GM12872 (cell line): ENCODE results near the gene ALG9.

ENCODE experiments used
- CTCF ChIP-seq: IDR thresholded peaks from 3 replicates; pipeline ENCODE4 v1.5.1; 2011; ENCODE audit warnings: low read depth, mild to moderate bottlenecking, low read length, moderate library complexity; ENCODE audit not compliant: insufficient read depth

ALG9 gene

DNA sequence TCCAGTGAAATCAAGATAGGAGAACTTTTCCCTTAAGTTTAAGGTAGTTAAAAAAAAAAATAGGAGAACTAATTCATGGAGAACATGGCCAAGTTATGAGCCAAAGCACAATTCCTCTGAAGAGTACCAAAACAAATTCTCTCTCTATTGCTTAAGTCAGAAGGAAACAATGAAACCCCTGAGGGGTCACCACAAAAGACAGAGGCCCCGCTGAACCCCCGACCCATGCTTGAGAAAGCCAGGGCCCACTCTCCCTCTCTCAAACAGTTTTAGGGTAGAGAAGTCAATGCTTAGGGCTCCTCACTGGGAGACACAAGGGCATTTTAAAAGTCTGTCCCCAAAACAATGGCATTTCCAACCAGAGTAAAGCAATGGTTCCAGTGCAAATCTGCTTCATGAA is 132.1 kb downstream of the ALG9 start:
- no peak for TF ChIP-seq CTCF

DNA sequence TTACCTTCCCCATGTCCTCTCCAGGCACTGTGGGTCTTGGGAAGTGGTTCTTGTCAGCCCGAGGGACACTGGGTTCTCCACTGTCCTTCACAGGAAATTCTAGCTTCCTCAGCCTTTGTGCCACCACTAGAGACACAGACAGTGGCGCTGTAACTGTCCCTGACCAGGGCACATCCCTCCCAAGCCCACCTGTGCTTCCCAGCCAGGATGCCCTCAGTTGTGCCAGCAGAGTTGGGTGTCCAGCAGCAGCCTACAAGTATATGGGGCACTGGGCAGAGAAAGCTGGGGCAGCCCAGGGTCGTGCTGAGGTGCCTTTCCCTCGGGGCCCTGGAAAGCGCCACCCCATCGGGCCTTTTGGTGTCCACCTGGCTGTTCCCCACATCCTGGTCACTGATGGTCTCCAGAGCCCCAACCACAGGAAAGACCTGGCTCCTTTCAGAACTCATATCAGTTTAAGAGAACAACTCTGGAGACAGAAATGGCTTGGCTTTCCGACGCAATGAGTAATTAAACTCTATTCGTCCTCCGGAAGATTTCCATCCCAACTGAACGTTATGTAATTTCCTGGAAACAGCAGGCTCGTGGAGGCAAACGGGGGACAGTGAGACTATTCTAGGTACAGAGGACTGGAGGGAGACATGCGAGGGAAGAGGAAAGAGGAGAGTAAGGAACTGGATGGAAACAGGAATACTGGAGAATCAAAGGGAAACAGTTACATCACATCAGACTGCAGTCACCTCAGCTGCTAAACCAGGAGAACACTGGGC is 133.8 kb downstream of the ALG9 start:
- TF ChIP-seq CTCF = no peak

DNA sequence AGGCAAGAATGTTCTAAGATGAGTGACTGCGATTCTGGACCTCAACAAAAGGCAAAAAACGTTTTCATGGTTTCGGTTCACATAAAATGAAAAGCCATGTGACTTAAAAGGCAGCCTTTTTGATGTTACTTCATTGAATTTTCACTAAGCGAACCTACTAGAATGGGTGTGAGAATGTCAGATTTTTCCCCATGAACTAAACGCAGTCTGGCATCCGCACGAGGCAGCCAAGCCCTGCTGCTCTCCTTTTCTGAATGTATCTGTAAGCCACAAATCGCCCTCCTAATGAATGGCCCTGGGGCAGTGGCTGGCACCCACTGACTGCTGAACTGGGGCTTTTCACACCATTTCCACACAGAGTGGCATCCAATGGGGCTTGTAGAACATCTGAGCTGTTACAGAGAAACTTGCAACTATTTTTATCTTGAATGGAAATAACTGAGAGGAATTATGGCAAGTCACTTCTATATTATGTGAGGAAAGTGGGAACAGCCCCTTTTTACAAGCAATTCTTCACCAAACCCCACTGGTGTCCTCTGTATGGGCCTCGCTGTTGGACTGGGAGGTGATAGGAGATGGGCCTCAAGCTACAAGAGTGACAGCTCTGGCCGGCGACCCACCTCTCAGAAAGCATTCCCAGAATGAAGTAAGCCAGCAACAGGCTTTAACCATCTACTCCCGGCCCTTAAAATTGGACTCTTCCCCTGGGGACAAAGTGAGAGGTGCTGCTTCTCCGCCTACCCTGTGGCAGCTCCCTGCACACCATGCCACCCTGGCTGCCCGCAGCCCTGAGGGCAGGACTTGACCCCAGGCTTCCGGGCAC is 134.5 kb downstream of the ALG9 start:
- no peak for TF ChIP-seq CTCF
